MM.1S (cell line): ENCODE results near the gene SYCP1.
"Not testable (repeated sequence)": the region's sequence is repeated elsewhere in the genome, so short reads cannot be mapped to it uniquely, and the experiment has no call there.

Source experiments
- DNase-seq: peaks from one replicate; pipeline ENCODE4 v3.0.0-alpha.2; 2015
- H2AFZ ChIP-seq: fragments of 300-600 bp; sonication (generic); 2 replicates; pipeline ENCODE4 v1.6.0; 2016; ENCODE audit warnings: antibody characterized with exemption, low read length
- H3F3A ChIP-seq: fragments of 300-600 bp; sonication (generic); 2 replicates; pipeline ENCODE4 v1.6.1; 2016; ENCODE audit warnings: mild to moderate bottlenecking, antibody characterized with exemption, low read length, moderate library complexity, mixed read lengths; ENCODE audit not compliant: insufficient read depth
- H3K27ac ChIP-seq: fragments of 300-600 bp; sonication (generic); 2 replicates; pipeline ENCODE4 v1.5.1; 2016; ENCODE audit warnings: mild to moderate bottlenecking, low read length
- H3K27me3 ChIP-seq: fragments of 300-600 bp; sonication (generic); replicated peaks from 2 replicates; pipeline ENCODE4 v1.6.0; 2016; ENCODE audit warnings: low read length; ENCODE audit not compliant: insufficient read depth
- H3K36me3 ChIP-seq: fragments of 300-600 bp; sonication (generic); replicated peaks from 2 replicates; pipeline ENCODE4 v1.6.1; 2016; ENCODE audit warnings: mild to moderate bottlenecking, low read length, mixed read lengths; ENCODE audit not compliant: insufficient read depth
- H3K4me1 ChIP-seq: fragments of 300-600 bp; sonication (generic); 2 replicates; pipeline ENCODE4 v1.6.1; 2016; ENCODE audit warnings: low read length, mixed read lengths
- H3K4me2 ChIP-seq: fragments of 300-600 bp; sonication (generic); 2 replicates; pipeline ENCODE4 v1.6.0; 2016; ENCODE audit warnings: low read depth, low read length
- H3K4me3 ChIP-seq: fragments of 300-600 bp; sonication (generic); 2 replicates; pipeline ENCODE4 v1.5.1; 2016; ENCODE audit warnings: low read length, mixed read lengths
- H3K79me2 ChIP-seq: fragments of 300-600 bp; sonication (generic); 2 replicates; pipeline ENCODE4 v1.6.1; 2016; ENCODE audit warnings: mixed run types, low read length, mixed read lengths
- H3K9ac ChIP-seq: fragments of 300-600 bp; sonication (generic); 2 replicates; pipeline ENCODE4 v1.6.1; 2016; ENCODE audit warnings: low read length, mixed read lengths
- H3K9me2 ChIP-seq: fragments of 300-600 bp; sonication (generic); replicated peaks from 2 replicates; pipeline ENCODE4 v1.6.1; 2016; ENCODE audit warnings: mild to moderate bottlenecking, low read length, mixed read lengths; ENCODE audit not compliant: insufficient read depth
- H3K9me3 ChIP-seq: fragments of 300-600 bp; sonication (generic); replicated peaks from 2 replicates; pipeline ENCODE4 v1.6.1; 2016; ENCODE audit warnings: mild to moderate bottlenecking, low read length, mixed read lengths; ENCODE audit not compliant: insufficient read depth
- H4K20me1 ChIP-seq: fragments of 300-600 bp; sonication (generic); 2 replicates; pipeline ENCODE4 v1.6.1; 2016; ENCODE audit warnings: mild to moderate bottlenecking, low read length, moderate library complexity, mixed read lengths; ENCODE audit not compliant: insufficient read depth
- EZH2 ChIP-seq: fragments of 300-600 bp; sonication (generic); optimal IDR thresholded peaks from 2 replicates; pipeline ENCODE3; 2017; ENCODE audit warnings: low read depth, mild to moderate bottlenecking, antibody characterized with exemption, low read length, mixed read lengths
- EZH2phosphoT487 ChIP-seq: fragments of 300-600 bp; sonication (generic); IDR thresholded peaks from 2 replicates; pipeline ENCODE4 v1.6.1; 2018; ENCODE audit warnings: antibody characterized with exemption, low read length
- TF ChIP-seq, protein P1 (sequence below): fragments of 300-600 bp; sonication (generic); IDR thresholded peaks from 2 replicates; pipeline ENCODE4 v1.5.1; 2016; ENCODE audit warnings: antibody characterized with exemption, low read length, mixed read lengths

Gene SYCP1

DNA sequence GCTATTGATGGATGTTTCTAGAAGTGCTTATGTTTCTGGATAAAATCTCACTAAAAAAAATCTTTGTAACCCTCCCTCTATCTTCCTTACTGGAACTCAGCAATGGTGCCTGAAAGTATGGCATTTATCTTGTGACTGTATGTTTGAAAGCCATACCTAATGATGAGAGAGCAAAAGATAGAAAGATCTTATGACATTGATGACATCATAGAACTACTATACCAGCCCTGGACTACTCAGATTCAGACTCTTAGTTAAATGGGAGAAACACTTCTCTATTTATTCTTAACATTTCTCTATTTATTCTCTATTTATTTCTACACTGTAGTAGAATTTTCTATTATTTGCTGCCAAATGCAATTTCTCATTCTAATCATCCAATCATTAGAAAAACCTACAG is 32.7 kb upstream of the SYCP1 start:
- Histone ChIP-seq H3K9me3 (no peaks in the 10 kb centered on the region), H3K27me3 (no peaks in the 10 kb centered on the region), H3K4me3 (no peak overlapping the region), H3K36me3 (no peaks in the 10 kb centered on the region), H3K9me2 (no peaks in the 10 kb centered on the region), H3K4me2 (no peak overlapping the region), H3K27ac (no peak overlapping the region), H3F3A (no peaks in the 10 kb centered on the region), H3K9ac (no peak overlapping the region), H3K4me1 (no peaks in the 10 kb centered on the region), H2AFZ (no peak overlapping the region), H4K20me1 (no peaks in the 10 kb centered on the region), H3K79me2 (no peaks in the 10 kb centered on the region)
- no peak for DNase-seq
- TF ChIP-seq, protein P1, sequence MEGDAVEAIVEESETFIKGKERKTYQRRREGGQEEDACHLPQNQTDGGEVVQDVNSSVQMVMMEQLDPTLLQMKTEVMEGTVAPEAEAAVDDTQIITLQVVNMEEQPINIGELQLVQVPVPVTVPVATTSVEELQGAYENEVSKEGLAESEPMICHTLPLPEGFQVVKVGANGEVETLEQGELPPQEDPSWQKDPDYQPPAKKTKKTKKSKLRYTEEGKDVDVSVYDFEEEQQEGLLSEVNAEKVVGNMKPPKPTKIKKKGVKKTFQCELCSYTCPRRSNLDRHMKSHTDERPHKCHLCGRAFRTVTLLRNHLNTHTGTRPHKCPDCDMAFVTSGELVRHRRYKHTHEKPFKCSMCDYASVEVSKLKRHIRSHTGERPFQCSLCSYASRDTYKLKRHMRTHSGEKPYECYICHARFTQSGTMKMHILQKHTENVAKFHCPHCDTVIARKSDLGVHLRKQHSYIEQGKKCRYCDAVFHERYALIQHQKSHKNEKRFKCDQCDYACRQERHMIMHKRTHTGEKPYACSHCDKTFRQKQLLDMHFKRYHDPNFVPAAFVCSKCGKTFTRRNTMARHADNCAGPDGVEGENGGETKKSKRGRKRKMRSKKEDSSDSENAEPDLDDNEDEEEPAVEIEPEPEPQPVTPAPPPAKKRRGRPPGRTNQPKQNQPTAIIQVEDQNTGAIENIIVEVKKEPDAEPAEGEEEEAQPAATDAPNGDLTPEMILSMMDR: no peak
- TF ChIP-seq EZH2: no peak
- no peak for TF ChIP-seq EZH2phosphoT487

DNA sequence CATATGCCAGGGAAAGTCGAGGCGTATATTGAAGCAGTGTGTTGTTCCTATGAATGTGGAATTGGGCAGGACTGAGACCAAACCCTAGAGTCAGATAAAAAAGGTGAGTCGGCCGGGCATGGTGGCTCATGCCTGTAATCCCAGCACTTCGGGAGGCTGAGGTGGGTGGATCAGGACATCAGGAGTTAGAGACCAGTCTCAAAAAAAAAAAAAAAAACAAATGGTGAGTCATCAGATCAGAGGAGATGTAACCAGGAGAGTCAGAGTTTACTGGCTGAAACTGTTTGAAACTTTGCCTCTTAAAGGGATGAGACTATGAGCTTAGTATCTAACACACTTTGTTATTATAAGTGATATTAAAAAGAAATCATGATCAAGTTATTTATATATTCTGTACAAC is 26.4 kb upstream of the SYCP1 start:
- no peak overlapping the region for H3K9ac ChIP-seq
- H3K4me3 ChIP-seq: no peak overlapping the region
- no peaks in the 10 kb centered on the region for H3F3A ChIP-seq
- H3K4me2 ChIP-seq: no peak overlapping the region
- DNase-seq: no peak
- H4K20me1 ChIP-seq: no peaks in the 10 kb centered on the region
- H3K36me3 ChIP-seq: no peaks in the 10 kb centered on the region
- H3K9me2 ChIP-seq: no peaks in the 10 kb centered on the region
- no peaks in the 10 kb centered on the region for H3K9me3 ChIP-seq
- TF ChIP-seq, protein P1: no peak
- TF ChIP-seq EZH2 (no peak), EZH2phosphoT487 (no peak)
- no peaks in the 10 kb centered on the region for H3K4me1 ChIP-seq
- no peak overlapping the region for H2AFZ ChIP-seq
- H3K27me3 ChIP-seq: no peaks in the 10 kb centered on the region
- no peaks in the 10 kb centered on the region for H3K79me2 ChIP-seq
- no peak overlapping the region for H3K27ac ChIP-seq

DNA sequence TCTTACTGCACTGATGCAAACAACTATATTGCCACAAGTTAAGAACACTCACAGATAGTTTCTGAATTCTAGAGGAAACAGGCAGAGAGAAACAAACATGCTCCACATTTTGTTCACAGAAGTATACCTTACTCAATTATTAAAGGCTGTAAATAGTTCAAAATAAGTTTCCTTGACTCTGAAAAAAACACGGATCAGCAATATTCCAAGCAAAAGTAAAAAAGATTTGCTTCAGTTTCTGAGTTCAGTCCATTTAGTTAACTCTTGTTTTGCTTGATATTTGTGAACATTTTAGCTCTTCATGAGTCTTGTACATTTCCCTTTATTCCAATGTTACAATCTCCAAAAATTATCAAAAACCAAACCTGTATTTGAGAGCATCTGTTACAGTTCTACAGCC is 24.6 kb upstream of the SYCP1 start:
- not testable (repeated sequence) for H3K4me3 ChIP-seq, DNase-seq, H3K27ac ChIP-seq, H3K4me1 ChIP-seq, H3K9me2 ChIP-seq, H3K9ac ChIP-seq, H4K20me1 ChIP-seq, H3K9me3 ChIP-seq, H3K79me2 ChIP-seq, H2AFZ ChIP-seq, H3K27me3 ChIP-seq, H3K4me2 ChIP-seq, H3F3A ChIP-seq, H3K36me3 ChIP-seq

DNA sequence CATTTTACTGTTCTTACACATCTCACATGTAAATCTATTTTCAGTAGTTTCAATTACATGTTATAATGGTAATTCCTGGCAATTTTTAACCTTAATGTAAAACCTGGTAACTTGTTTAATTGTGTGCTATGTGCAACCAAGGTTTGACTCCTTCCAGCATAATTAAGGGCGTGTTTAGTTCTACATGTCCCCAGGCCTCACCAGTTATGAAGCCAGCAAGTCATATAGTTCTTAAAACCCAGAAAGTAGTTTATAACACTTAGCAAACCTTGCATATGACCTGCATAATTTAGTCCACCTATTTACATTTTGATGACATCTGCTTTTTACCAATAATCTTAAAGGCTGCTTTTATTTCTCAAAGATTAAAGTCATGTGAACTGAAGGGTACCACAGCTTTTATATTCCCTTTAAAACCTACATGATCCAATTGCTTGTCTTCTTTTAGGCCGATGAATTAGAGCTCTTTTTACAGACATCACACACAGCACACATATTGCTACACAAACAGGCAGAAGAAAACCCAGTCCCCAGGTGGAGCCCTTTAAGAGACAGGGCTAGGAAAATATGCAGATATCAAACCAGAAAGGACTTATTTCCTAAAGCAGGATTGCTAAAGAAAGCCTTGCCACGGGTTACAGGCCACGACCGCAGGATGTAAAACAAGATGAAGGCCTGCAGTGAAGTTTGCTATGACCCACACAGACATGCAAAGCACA is 23.2 kb upstream of the SYCP1 start:
- no peaks in the 10 kb centered on the region for H3K4me1 ChIP-seq
- H3K79me2 ChIP-seq: no peaks in the 10 kb centered on the region
- no peak overlapping the region for H2AFZ ChIP-seq
- no peak for DNase-seq
- no peaks in the 10 kb centered on the region for H4K20me1 ChIP-seq
- no peaks in the 10 kb centered on the region for H3K27me3 ChIP-seq
- no peak overlapping the region for H3K4me3 ChIP-seq
- no peak overlapping the region for H3K27ac ChIP-seq
- TF ChIP-seq EZH2phosphoT487 (no peak), EZH2 (no peak)
- TF ChIP-seq, protein P1: no peak
- H3K4me2 ChIP-seq: no peak overlapping the region
- H3K9me3 ChIP-seq: no peaks in the 10 kb centered on the region
- no peaks in the 10 kb centered on the region for H3K9me2 ChIP-seq
- H3K36me3 ChIP-seq: no peaks in the 10 kb centered on the region
- H3F3A ChIP-seq: no peaks in the 10 kb centered on the region
- H3K9ac ChIP-seq: no peak overlapping the region
